NB4 (cell line): ENCODE data around the gene PDP2.

Source experiments
- DNase-seq: peaks from one replicate; pipeline ENCODE4 v3.0.0; 2010; ENCODE audit warnings: low read depth
- H3K4me3 ChIP-seq: one replicate; pipeline ENCODE4 v1.5.1; 2011; ENCODE audit warnings: mild to moderate bottlenecking, low read depth, low read length, moderate library complexity
- MYC ChIP-seq: IDR thresholded peaks from 2 replicates; pipeline ENCODE4 v1.6.1; 2011; ENCODE audit warnings: low read depth, low read length
- POLR2A ChIP-seq: IDR thresholded peaks from 2 replicates; pipeline ENCODE4 v1.6.1; 2011; ENCODE audit warnings: mild to moderate bottlenecking; ENCODE audit not compliant: insufficient read length; ENCODE audit errors: extremely low read depth
- TF ChIP-seq, protein P1 (sequence below): IDR thresholded peaks from 2 replicates; pipeline ENCODE4 v1.6.1; 2011; ENCODE audit warnings: low read depth, low read length
- TF ChIP-seq, protein P2 (sequence below): IDR thresholded peaks from one replicate; pipeline ENCODE4 v1.5.1; 2012; ENCODE audit warnings: low read depth, low read length

The PDP2 gene

DNA sequence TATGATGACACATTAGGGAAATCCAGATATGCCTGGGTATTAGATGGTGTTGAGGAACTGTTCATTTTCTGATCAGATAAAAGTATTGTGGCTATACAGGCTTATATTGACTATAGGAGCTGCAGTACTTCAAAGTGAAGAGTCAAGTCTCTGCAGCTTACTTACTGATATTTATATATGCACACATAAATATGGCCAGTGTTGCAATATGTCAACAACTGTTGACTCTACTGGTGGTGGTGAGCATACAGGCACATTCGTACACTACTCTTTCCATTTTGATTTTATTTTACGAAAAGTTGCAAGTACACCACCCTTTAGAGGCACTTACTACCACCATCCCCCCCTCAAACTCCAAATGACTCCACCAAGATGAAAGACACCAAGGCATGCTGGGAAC is 51.4 kb downstream of the PDP2 start:
- no peak overlapping the region for H3K4me3 ChIP-seq
- DNase-seq: no peak
- no peak for TF ChIP-seq MYC
- TF ChIP-seq, protein P1, sequence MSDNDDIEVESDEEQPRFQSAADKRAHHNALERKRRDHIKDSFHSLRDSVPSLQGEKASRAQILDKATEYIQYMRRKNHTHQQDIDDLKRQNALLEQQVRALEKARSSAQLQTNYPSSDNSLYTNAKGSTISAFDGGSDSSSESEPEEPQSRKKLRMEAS: no peak
- TF ChIP-seq, protein P2, sequence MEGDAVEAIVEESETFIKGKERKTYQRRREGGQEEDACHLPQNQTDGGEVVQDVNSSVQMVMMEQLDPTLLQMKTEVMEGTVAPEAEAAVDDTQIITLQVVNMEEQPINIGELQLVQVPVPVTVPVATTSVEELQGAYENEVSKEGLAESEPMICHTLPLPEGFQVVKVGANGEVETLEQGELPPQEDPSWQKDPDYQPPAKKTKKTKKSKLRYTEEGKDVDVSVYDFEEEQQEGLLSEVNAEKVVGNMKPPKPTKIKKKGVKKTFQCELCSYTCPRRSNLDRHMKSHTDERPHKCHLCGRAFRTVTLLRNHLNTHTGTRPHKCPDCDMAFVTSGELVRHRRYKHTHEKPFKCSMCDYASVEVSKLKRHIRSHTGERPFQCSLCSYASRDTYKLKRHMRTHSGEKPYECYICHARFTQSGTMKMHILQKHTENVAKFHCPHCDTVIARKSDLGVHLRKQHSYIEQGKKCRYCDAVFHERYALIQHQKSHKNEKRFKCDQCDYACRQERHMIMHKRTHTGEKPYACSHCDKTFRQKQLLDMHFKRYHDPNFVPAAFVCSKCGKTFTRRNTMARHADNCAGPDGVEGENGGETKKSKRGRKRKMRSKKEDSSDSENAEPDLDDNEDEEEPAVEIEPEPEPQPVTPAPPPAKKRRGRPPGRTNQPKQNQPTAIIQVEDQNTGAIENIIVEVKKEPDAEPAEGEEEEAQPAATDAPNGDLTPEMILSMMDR: no peak

DNA sequence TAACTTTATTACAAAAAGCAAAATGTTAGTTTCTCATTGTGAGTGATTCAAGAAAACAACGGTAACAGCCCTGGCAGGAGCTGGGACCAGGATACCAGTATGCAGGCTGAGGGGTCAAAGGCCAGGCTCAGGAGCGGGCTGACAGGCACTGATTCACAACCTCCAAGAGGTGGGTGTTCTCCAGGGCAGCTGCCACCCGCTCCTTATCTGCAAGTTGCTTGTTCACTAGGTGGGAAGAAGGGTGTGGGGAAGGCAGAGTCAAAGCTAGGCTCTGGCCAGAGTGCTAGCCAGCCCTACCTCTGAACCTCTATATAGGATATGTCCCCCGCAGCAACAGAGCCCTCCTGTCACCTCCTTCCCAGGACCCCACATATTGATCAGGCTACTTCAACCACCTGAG is 51.8 kb downstream of the PDP2 start:
- H3K4me3 ChIP-seq: no peak overlapping the region
- no peak for TF ChIP-seq POLR2A
- TF ChIP-seq, protein P2: no peak
- TF ChIP-seq, protein P1: no peak
- TF ChIP-seq MYC: no peak
- DNase-seq: no peak

DNA sequence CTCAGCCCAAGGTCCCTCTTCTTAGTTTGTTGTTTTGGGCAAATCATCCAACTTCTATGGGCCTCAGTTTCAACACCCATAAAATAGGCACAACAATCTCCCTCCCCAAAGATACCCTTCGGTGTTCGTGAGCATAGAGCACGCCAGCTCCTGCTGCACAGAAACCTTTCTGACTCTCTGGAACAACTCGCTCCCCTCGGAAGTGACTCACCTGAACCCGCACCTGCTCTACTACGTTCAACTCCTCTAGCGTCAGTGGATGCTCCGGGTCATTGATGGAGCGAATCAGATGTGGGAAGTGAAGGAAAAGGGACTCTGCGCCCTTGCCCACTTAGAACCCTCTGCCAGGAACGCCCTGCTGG is 53.4 kb downstream of the PDP2 start:
- no peak for TF ChIP-seq MYC
- TF ChIP-seq, protein P2: no peak
- TF ChIP-seq POLR2A: no peak
- TF ChIP-seq, protein P1: no peak
- no peak for DNase-seq

DNA sequence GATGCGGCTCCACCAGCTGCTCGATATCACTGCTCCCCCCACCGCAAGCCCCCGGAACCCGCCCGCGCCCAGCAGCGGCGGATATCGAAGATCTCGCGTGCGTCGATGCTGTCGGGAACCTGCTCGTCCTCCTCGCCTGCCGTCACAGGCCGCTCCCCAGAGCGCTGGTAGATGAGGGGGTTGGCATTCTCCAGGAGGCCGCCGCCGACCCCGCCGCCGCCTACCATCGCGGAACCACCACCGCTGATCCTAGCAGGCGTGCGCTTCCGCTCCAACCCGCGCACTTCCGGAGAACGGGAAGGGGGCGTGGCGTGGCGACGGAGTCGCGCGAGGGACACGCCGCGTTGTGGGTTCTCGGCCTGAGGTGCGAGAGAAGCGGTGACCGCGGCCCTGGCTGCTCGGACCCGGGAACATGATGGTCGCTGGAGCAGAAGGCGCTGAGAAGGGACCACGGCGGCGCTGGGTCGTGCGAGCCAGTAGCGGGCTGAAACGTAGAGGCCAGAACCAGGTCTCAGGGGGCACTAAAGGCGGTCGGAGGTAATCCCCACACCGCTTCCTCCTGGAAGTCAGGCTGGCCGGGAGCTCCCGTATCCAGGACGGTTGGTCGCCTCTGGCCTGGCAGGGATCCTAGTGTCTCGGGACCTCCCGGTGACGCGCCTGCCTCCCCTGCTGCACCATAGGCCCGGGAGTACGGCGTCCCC is 54.0 kb downstream of the PDP2 start, which contains the start of gene CIAO2B:
CIAO2B (minus strand) TSS at position 265 of the 701 bp plus-strand sequence; CDS start at position 227, 38 bp downstream.
- DNase-seq: peak; percentile 91
- peak; percentile 82 for TF ChIP-seq POLR2A
- TF ChIP-seq MYC: peak; percentile 24; the same call in 1 of the 2 replicates
- TF ChIP-seq, protein P1: peak; percentile 65
- TF ChIP-seq, protein P2: no peak
- peak within 1 kb of the TSS; percentile 84 for H3K4me3 ChIP-seq

More for the DNA sequence above, 53.4 kb downstream of the PDP2 start:
- peak overlapping the region; percentile 84 for H3K4me3 ChIP-seq

DNA sequence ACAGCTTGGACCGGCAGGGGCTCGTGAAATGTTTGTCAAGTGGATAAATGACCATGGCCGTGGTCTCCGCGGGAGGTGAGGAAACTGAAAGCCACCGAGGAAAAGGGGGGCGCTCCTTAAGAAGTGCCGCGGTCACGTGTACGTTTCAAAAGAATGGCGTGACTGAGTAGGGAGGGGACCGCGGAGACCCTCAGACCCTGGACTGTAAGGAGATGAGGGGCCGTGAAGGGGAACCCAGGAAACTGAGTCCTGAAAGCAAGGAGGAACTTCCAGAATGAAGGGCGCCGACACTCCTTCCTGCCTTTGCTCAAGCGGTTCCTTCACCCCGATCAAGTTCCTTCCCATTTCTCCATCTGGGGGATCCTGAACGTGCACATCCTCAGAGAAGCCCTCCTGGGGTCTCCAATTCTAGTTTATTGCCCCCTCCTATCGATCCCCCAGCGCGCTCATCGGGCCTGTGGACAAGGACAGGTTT is 54.6 kb downstream of the PDP2 start:
- DNase-seq: peak; percentile 41
- H3K4me3 ChIP-seq: peak overlapping the region; percentile 84

DNA sequence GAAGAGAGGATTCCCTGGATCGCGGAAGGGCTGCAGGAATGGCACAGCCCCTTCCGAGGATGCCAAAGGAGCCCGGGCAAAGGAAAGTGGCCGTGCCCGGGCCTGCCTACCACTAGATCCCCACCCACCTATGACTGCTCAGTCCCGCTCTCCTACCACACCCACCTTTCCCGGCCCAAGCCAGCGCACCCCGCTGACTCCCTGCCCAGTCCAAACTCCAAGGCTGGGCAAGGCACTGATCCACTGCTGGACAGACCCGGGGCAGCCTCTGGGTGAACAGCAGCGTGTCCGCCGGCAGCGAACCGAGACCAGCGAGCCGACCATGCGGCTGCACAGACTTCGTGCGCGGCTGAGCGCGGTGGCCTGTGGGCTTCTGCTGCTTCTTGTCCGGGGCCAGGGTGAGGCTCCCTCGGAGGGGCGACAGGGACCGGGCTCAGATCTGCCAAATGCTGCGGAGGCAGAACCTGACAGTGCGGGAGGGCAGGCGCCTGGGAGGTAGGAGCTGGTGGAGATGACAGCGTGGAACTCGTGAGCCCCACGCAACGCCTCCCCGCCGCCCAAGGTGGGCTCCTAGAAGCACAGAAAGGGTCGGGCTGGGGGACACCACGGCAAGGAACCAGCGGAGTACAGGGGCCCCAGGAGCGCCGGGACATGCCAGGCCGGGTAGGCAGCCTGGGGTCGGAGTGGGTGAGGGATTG is 55.1 kb downstream of the PDP2 start, which contains the start of gene CES2:
CES2 (plus strand) TSS at position 203 of the 698 bp plus-strand sequence; CDS start at position 323, 120 bp downstream.
- TF ChIP-seq POLR2A (no peak), MYC (no peak)
- TF ChIP-seq, protein P1: no peak
- TF ChIP-seq, protein P2: no peak
- peak within 1 kb of the TSS; percentile 84 for H3K4me3 ChIP-seq
- DNase-seq: no peak
